Measurements from ENCODE around the gene BCAS3. TPM values are rescaled to one million over a fixed set of nuclear protein-coding genes. Genes with fewer than 3 reads are reported as not detected.

Gene BCAS3
- total RNA-seq, 4 donors from 2014 or later, result 18.2 to 60.6 (median 23.4) TPM

DNA sequence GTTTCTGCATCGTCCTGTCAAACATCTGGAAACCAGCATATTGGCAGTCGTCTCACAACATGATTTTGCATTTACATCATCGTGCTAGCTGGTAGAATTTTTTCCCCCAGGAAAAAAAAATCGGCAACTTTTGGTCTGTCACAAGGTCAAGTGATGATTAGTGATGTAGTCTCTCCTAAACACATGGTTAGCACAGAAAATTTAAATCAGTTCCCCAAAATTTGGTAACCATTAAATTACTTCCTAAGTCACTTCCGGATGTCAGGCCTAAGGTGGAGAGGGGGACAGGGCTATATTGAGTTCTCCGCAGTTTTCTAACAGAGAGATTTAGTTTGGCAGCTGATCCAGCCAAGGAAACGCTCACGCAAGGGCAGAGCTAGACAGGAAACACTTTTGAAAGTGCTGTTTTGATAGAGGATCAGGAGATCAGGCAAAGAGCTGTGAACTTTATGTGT is 451.0 kb downstream of the BCAS3 start:
- Histone ChIP-seq H3K36me3 (no peaks in the 10 kb centered on the region), H3K4me3 (no peak overlapping the region), H3K27me3 (no peaks in the 10 kb centered on the region), H3K4me1 (peaks cover 0 to 7% of the 10 kb centered on the region in 2 donors), H3K27ac (peak overlapping the region; percentile 31 to 60 (median 43)), H3K9me3 (no peaks in the 10 kb centered on the region)
- TF ChIP-seq POLR2A (IDR thresholded peaks at IDR 0.05) (no peak), CTCF (IDR thresholded peaks at IDR 0.05 in 4 of 5, conservative IDR thresholded peaks at IDR 0.05 in 1 of 5) (no peak)
- DNase-seq (no peak), ATAC-seq (no peak)
- intact Hi-C loops (cut with DNase I; ENCODE audit: low total_unique reads) (no loop called here), in situ Hi-C loops (cut with MboI; ENCODE audit: low sequenced_read_pairs in 4 of 4) (no loop called here)

DNA sequence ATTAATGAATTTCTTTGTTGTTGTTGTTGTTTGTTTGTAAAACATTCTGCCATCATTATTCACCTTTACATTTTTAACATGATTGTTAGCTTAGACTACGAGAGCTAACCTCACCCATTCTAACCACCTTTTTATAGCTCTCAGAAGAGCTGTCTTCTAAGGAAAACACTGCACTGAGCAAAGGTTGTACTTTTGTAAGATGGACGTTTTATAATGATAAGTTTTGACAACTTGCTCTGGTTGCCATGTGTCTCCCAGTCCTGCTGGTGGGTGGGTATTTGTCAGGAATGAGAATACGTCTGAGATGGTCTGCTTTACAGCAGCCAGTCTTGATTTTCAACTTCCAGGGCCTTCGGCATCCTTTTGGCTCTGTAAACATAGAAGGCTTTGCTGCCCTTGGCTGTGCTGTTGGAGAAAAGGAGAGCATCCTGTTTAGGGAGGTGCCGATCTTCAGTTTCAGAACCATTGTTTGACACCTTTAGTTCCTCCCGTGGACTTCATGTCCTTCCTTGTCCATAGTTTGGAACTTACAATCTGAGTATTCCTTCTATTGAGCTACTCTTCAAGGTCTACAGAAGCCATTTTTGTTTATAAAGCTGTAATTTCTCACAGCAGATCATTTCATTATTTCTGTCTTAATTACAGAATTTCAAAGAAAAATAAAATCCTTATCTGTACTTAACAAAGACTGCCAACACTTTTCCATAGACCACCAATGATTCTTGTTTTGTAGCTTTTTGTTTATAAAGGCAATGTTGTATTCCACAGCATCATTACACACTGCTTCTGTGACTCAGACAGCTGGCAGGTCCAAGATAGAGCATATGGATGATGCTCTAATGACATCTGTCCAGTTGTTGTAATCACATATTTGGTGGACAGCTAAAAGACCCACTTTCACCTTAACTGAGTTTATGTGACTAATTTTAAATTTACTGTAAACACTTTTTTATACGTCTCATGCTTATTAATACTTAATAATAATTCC is 451.9 kb downstream of the BCAS3 start:
- H3K27me3 ChIP-seq, result no peaks in the 10 kb centered on the region
- H3K36me3 ChIP-seq, result no peaks in the 10 kb centered on the region
- TF ChIP-seq POLR2A (IDR thresholded peaks at IDR 0.05), result no peak
- TF ChIP-seq CTCF (IDR thresholded peaks at IDR 0.05 in 4 of 5, conservative IDR thresholded peaks at IDR 0.05 in 1 of 5), result no peak
- intact Hi-C loops (cut with DNase I; ENCODE audit: low total_unique reads), result loop anchor here (10.0 kb wide), 1 partner anchor 265 kb away; the partner anchor contains the start of gene TBX2
- peak overlapping the region; percentile 31 to 60 (median 43) for H3K27ac ChIP-seq
- in situ Hi-C loops (cut with MboI; ENCODE audit: low sequenced_read_pairs in 4 of 4), result no loop called here
- DNase-seq (no peak), ATAC-seq (no peak)
- H3K4me3 ChIP-seq, result no peak overlapping the region
- H3K9me3 ChIP-seq, result no peaks in the 10 kb centered on the region
- peaks cover 0 to 7% of the 10 kb centered on the region in 2 donors for H3K4me1 ChIP-seq

GRCh38 chr17:61130330-61130729 is 452.7 kb downstream of the BCAS3 start:
- peaks cover 0 to 7% of the 10 kb centered on the region in 2 donors for H3K4me1 ChIP-seq
- no peaks in the 10 kb centered on the region for H3K27me3 ChIP-seq
- no peak overlapping the region for H3K27ac ChIP-seq
- no peaks in the 10 kb centered on the region for H3K9me3 ChIP-seq
- in situ Hi-C loops (cut with MboI; ENCODE audit: low sequenced_read_pairs in 4 of 4) (no loop called here), intact Hi-C loops (cut with DNase I; ENCODE audit: low total_unique reads) (loop anchor here (10.0 kb wide), 1 partner anchor 264 kb away; the partner anchor contains the start of gene TBX2)
- no peak overlapping the region for H3K4me3 ChIP-seq
- DNase-seq (no peak), ATAC-seq (no peak)
- no peaks in the 10 kb centered on the region for H3K36me3 ChIP-seq
- TF ChIP-seq CTCF (IDR thresholded peaks at IDR 0.05 in 4 of 5, conservative IDR thresholded peaks at IDR 0.05 in 1 of 5) (no peak), POLR2A (IDR thresholded peaks at IDR 0.05) (no peak)

DNA sequence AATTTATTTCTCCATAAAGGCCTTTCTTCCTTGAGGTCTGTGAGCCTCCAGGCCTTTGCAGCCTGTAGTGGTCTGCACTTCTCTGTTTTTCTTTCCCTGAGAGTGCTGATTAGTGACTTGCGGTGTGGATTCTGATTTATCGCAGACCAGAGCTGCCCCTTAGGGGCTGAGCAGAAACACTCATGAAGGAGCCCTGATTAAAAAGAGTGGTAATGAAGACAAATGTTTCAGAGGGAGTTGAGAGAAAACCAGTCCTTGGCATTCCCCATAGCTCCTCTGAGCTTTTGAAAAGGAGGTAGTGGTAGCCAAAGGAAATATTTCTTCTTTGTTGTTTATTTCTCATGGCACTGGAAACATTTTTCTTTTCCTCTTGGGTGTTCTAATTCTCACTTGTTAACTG is 453.9 kb downstream of the BCAS3 start:
- intact Hi-C loops (cut with DNase I; ENCODE audit: low total_unique reads) (loop anchor here (10.0 kb wide), 1 partner anchor 263 kb away; the partner anchor contains the start of gene TBX2), in situ Hi-C loops (cut with MboI; ENCODE audit: low sequenced_read_pairs in 4 of 4) (no loop called here)
- no peaks in the 10 kb centered on the region for H3K9me3 ChIP-seq
- H3K4me3 ChIP-seq, result no peak overlapping the region
- H3K27ac ChIP-seq, result no peak overlapping the region
- TF ChIP-seq CTCF (IDR thresholded peaks at IDR 0.05 in 4 of 5, conservative IDR thresholded peaks at IDR 0.05 in 1 of 5) (no peak), POLR2A (IDR thresholded peaks at IDR 0.05) (no peak)
- ATAC-seq (no peak), DNase-seq (no peak)
- no peaks in the 10 kb centered on the region for H3K27me3 ChIP-seq
- H3K4me1 ChIP-seq, result peaks cover 0 to 7% of the 10 kb centered on the region in 2 donors
- H3K36me3 ChIP-seq, result no peaks in the 10 kb centered on the region
